GM06990 (cell line): Measurements from ENCODE around the gene CD6.

ENCODE experiments used
- DNase-seq: peaks from one replicate; pipeline ENCODE4 v3.0.0-alpha.2; 2011; ENCODE audit not compliant: insufficient read length; ENCODE audit errors: extremely low read depth
- H3K27me3 ChIP-seq: replicated peaks from 2 replicates; pipeline ENCODE4 v1.6.0; 2011; ENCODE audit warnings: low read length; ENCODE audit not compliant: control insufficient read depth, insufficient read depth
- H3K36me3 ChIP-seq: 2 replicates; pipeline ENCODE4 v1.5.1; 2011; ENCODE audit warnings: low read length; ENCODE audit not compliant: control insufficient read depth, insufficient read depth
- H3K4me3 ChIP-seq: replicated peaks from 2 replicates; pipeline ENCODE4 v1.5.1; 2011; ENCODE audit warnings: low read depth, mild to moderate bottlenecking, control low read depth, low read length
- CTCF ChIP-seq: IDR thresholded peaks from 2 replicates; pipeline ENCODE4 v1.5.1; 2011; ENCODE audit warnings: low read length, control low read depth, mild to moderate bottlenecking, inconsistent platforms; ENCODE audit not compliant: insufficient read depth, poor library complexity, severe bottlenecking

The CD6 gene

GRCh38 chr11:61020551-61021235 is 49.2 kb downstream of the CD6 start:
- DNase-seq = no peak
- Histone ChIP-seq H3K27me3 (no peaks in the 10 kb centered on the region), H3K4me3 (no peak overlapping the region), H3K36me3 (no peaks in the 10 kb centered on the region)
- TF ChIP-seq CTCF = no peak

GRCh38 chr11:61021661-61022212 is 50.3 kb downstream of the CD6 start:
- H3K4me3 ChIP-seq = no peak overlapping the region
- peak; percentile 39 for DNase-seq
- H3K36me3 ChIP-seq = no peaks in the 10 kb centered on the region
- H3K27me3 ChIP-seq = no peaks in the 10 kb centered on the region
- TF ChIP-seq CTCF = no peak

DNA sequence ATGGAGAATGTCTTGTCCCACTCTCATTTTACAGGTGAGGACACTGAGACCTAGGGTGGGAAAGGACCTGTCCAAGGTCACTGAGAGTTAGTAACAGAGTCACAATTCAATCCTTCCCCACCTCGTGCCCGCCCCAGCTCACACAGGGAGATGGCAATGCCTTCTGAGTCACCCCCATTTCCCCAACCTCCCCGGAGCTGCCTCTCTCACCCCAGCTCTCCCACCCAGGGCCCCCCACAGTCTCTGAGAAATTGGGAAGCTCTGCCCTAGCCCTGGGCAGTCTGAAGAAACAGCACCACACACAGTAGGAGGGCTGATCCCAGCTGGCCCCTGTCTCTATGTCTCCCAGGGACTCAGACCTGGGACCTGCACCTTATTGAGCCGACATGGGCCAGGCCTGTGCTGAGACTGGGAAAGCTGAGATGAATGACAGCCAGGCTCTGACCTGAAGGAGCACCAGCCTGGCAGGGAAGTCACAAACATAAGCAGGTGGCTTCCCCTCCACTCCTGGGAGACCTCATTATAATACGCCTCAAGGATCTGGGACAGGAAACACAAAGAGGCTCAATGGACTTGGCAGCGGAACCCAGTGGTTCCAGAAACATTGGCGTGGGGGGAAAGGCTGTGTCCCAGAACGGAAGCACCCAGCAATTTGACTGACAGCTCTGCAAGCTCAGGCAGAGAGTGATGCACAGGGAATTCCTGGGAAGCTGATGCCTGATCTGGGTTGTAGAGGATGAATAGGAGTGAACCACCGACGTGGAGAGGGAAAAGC is 51.0 kb downstream of the CD6 start:
- no peak overlapping the region for H3K4me3 ChIP-seq
- DNase-seq = no peak
- no peaks in the 10 kb centered on the region for H3K27me3 ChIP-seq
- no peaks in the 10 kb centered on the region for H3K36me3 ChIP-seq
- TF ChIP-seq CTCF = no peak

- Histone ChIP-seq H3K4me3 (no peak overlapping the region), H3K27me3 (no peaks in the 10 kb centered on the region), H3K36me3 (no peaks in the 10 kb centered on the region)
- no peak for TF ChIP-seq CTCF
- no peak for DNase-seq
Measured at GRCh38 chr11:61023086-61023965, 51.8 kb downstream of the CD6 start.

DNA sequence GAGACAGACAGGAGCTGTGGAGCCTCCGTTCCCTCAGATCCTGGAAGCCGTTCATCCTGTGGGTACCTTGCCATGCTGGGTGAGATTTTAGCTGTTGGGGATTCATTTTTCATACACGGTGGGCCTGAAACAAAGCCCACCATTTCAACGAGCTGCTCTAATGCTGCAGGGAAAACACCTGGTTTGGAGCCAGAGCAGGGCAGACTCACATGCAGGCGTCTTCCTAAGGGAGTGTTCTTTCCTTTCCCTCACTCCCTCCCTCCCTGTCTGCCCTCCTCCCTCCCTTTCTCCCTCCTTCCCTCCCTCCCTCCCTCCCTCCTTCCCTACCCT is 52.5 kb downstream of the CD6 start:
- no peak for DNase-seq
- H3K4me3 ChIP-seq = no peak overlapping the region
- H3K36me3 ChIP-seq = no peaks in the 10 kb centered on the region
- TF ChIP-seq CTCF = no peak
- H3K27me3 ChIP-seq = no peaks in the 10 kb centered on the region
